RWPE1 (cell line): ENCODE data around the gene SCAMP2.

Experiments used
- CTCF ChIA-PET: fragments of 350-600 bp; sonication (Branson Sonifier 250); formaldehyde crosslinking; extraction: SDS; loops from one replicate; lab custom pipeline; 2021; lab: Yijun Ruan, JAX
- POLR2A ChIA-PET: fragments of 400-600 bp; formaldehyde crosslinking; extraction: SDS; loops from one replicate; lab custom pipeline; 2020; ENCODE audit warnings: antibody characterized with exemption; ENCODE audit not compliant: low non-redundant PET; lab: Yijun Ruan, JAX
- DNase-seq: peaks from one replicate; pipeline ENCODE4 v3.0.0; 2012; ENCODE audit warnings: low spot score
- H3K27ac ChIP-seq: fragments of 450-650 bp; 2 replicates; pipeline ENCODE4 v1.5.1; 2017
- CTCF ChIP-seq: fragments of 450-650 bp; conservative IDR thresholded peaks from 2 replicates; pipeline ENCODE4 v1.5.1; 2017; ENCODE audit warnings: low read depth, mild to moderate bottlenecking

The SCAMP2 gene

DNA sequence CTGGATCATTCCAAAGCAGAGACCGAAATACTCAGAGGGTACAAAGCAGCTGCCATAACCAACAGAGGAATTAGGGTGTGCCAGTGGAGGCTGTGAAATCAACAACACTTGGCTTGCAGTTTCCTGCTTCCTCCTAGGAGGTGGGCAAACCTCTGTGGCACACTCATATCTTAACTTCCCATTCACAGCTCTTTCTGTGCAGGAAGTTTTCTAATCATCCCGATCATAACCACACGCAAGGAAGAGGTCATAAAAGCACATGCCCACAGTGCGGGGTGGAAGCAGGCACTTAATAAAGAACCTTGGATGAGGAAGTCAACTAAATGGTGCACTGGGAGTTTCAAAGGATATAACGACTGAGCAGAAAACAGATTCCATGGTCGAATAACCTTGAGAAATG, 5.1 kb downstream of the SCAMP2 start:
- no peak for DNase-seq
- no peak for TF ChIP-seq CTCF
- POLR2A ChIA-PET = no interaction called here
- H3K27ac ChIP-seq = no peak overlapping the region; the same call in 1 of the 2 replicates
- CTCF ChIA-PET = no interaction called here

DNA sequence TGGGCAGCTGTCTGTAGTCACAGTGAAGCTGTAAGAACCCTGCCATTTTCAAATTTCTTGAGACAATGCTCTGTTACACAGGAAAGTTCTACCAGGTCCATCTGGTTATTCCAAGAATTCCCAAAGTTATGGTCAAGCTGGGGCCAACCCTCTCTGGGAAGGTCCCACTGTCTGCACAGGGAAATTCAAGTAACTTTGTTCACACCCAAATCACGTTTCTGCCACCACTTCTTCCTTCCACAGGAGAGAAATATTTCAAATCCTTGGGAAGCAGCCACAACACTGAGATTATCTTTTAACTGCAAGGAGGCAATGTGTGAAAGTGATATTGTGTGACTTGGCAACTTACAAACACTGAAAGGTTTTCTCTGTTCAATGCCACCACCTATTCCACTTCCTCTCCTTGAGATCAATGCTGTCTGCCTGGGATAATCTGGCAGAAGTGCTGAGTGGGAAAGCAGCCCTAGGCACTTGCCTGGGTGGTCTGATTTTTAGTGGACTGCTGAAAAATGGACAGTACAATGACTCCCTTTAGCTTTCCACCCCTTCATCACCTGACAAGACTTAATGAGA, 5.6 kb downstream of the SCAMP2 start:
- POLR2A ChIA-PET = no interaction called here
- H3K27ac ChIP-seq = no peak overlapping the region; the same call in 1 of the 2 replicates
- DNase-seq = no peak
- no peak for TF ChIP-seq CTCF
- CTCF ChIA-PET = interaction anchor here (0.6 kb wide), 1 partner anchor 22 kb away, joined by 6 read pairs; no protein-coding TSS in a partner anchor

- TF ChIP-seq CTCF = no peak
- ChIA-PET CTCF (interaction anchor here (0.6 to 2.0 kb wide), 3 partner anchors 22 to 61 kb away, joined by 3 to 6 read pairs (median 6); no protein-coding TSS in a partner anchor), POLR2A (no interaction called here)
- DNase-seq = peak; percentile 94
- peak overlapping the region; percentile 83 for H3K27ac ChIP-seq
These were observed 7.1 kb downstream of the SCAMP2 start for GRCh38 chr15:74866090-74866489.

- POLR2A ChIA-PET = no interaction called here
- TF ChIP-seq CTCF = no peak
- DNase-seq = peak; percentile 31
- peak overlapping the region; percentile 83 for H3K27ac ChIP-seq
- CTCF ChIA-PET = interaction anchor here (0.6 to 2.0 kb wide), 2 partner anchors 36 to 61 kb away, joined by 3 to 6 read pairs; no protein-coding TSS in a partner anchor
These were observed 7.8 kb downstream of the SCAMP2 start for GRCh38 chr15:74865316-74865715.

GRCh38 chr15:74864296-74864695, 8.9 kb downstream of the SCAMP2 start:
- peak overlapping the region; percentile 76 for H3K27ac ChIP-seq
- CTCF ChIA-PET = interaction anchor here (1.0 kb wide), 1 partner anchor 87 kb away, joined by 8 read pairs; no protein-coding TSS in a partner anchor
- no peak for DNase-seq
- POLR2A ChIA-PET = interaction anchor here (1.0 kb wide), 1 partner anchor 19 kb away, joined by 3 read pairs; no protein-coding TSS in a partner anchor
- no peak for TF ChIP-seq CTCF

DNA sequence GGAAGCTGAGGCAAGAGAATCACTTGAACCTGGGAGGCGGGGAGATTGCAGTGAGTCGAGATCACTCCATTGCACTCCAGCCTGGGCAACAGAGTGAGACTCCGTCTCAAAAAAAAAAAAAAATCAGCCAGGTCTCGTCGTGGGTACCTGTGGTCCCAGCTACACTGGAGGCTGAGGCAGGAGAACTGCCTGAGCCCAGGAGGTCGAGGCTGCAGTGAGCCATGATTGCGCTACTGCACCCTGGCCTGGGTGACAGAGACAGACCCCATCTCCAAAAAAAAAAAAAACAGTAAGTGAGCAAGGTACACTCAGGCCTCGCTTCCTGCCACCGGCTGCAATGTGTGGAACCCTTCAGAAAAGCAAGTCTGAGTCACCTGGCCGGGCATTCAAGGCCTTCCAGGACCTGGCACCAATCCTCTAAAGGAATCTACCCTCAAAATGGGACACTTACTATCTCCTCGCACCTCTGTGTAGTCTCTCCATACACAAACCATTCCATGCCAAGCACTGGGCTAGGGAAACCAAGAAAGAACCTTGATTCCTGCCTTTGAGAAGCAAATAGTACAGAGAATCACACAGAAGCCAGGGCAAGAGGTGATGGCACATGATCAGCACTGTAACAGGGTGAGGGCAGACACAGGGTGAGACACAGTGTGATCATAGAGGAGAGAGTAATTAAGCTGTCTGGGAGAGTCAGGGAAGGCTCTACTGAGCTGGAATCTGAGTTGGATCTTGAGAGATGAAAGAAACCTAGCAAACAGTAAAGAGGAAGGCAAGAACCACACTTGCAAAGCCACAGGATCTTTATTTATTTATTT, 9.7 kb downstream of the SCAMP2 start:
- peak overlapping the region; percentile 76 for H3K27ac ChIP-seq
- DNase-seq = peak; percentile 44
- CTCF ChIA-PET = interaction anchor here (1.0 to 1.6 kb wide), 2 partner anchors 39 to 88 kb away, joined by 5 to 8 read pairs; no protein-coding TSS in a partner anchor
- POLR2A ChIA-PET = interaction anchor here (1.0 kb wide), 1 partner anchor 18 kb away, joined by 3 read pairs; no protein-coding TSS in a partner anchor
- TF ChIP-seq CTCF = no peak
